Liver (tissue), 9 donors: Measurements from ENCODE around the gene SECTM1. TPM values are rescaled to one million over a fixed set of nuclear protein-coding genes. Genes with fewer than 3 reads are reported as not detected.

Experiments
- DNase-seq: peaks from one replicate; pipeline ENCODE4 v3.0.0-alpha.2; 2017; ENCODE audit warnings: low spot score
- H3K27ac ChIP-seq, 2 donors: one replicate each; pipeline ENCODE4 v1.7.0; 2013; ENCODE audit warnings: inconsistent platforms in 2 of 2, low read length in 2 of 2, control low read depth in 1 of 2, low read depth in 1 of 2, mild to moderate bottlenecking in 1 of 2
- H3K27me3 ChIP-seq, 4 donors: one replicate each; pipeline versions ENCODE4 v1.6.1 to v1.7.0; 2013; ENCODE audit warnings: low read length in 3 of 4, inconsistent platforms in 1 of 4, mild to moderate bottlenecking in 1 of 4, moderate library complexity in 1 of 4; ENCODE audit not compliant: control insufficient read depth in 4 of 4, insufficient read depth in 4 of 4
- H3K36me3 ChIP-seq, 4 donors: one replicate each; pipeline versions ENCODE4 v1.6.1 to v1.7.0; 2013; ENCODE audit warnings: low read length in 3 of 4, mild to moderate bottlenecking in 3 of 4, low read depth in 1 of 4, moderate library complexity in 1 of 4; ENCODE audit not compliant: control insufficient read depth in 4 of 4, insufficient read depth in 3 of 4
- H3K4me1 ChIP-seq, 4 donors: one replicate each; pipeline versions ENCODE4 v1.6.1 to v1.7.0; 2013; ENCODE audit warnings: low read length in 3 of 4, mild to moderate bottlenecking in 3 of 4, moderate library complexity in 1 of 4; ENCODE audit not compliant: control insufficient read depth in 4 of 4, insufficient read depth in 4 of 4
- H3K4me3 ChIP-seq, 3 donors: one replicate each; pipeline versions ENCODE4 v1.6.1 to v1.7.0; 2013; ENCODE audit warnings: low read length in 3 of 3, control low read depth in 1 of 3, low read depth in 1 of 3, mild to moderate bottlenecking in 1 of 3
- H3K9ac ChIP-seq, 2 donors: one replicate each; pipeline ENCODE4 v1.7.0; 2013; ENCODE audit warnings: low read length in 2 of 2, mild to moderate bottlenecking in 2 of 2, moderate library complexity in 2 of 2, control low read depth in 1 of 2, low read depth in 1 of 2
- H3K9me3 ChIP-seq, 4 donors: one replicate each; pipeline versions ENCODE4 v1.6.1 to v1.7.0; 2013; ENCODE audit warnings: low read length in 3 of 4; ENCODE audit not compliant: control insufficient read depth in 4 of 4
- FOXA1 ChIP-seq: IDR thresholded peaks from 2 replicates; pipeline ENCODE4 v1.6.1; 2016; ENCODE audit warnings: antibody characterized with exemption
- GABPA ChIP-seq, 2 donors: IDR thresholded peaks in 1 of 2; conservative IDR thresholded peaks in 1 of 2; 2 replicates each; pipeline ENCODE4 v1.6.1; 2016; ENCODE audit warnings: antibody characterized with exemption in 2 of 2, mild to moderate bottlenecking in 1 of 2, moderate library complexity in 1 of 2
- HNF4A ChIP-seq, 2 donors: conservative IDR thresholded peaks; 2 replicates each; pipeline ENCODE4 v1.6.1; 2016; ENCODE audit warnings: antibody characterized with exemption in 2 of 2, mild to moderate bottlenecking in 2 of 2
- HNF4G ChIP-seq: IDR thresholded peaks from 2 replicates; pipeline ENCODE4 v1.6.1; 2016; ENCODE audit warnings: antibody characterized with exemption
- JUND ChIP-seq, 2 donors: IDR thresholded peaks; 2 replicates each; pipeline ENCODE4 v1.6.1; 2016; ENCODE audit warnings: antibody characterized with exemption in 2 of 2
- NR2F2 ChIP-seq: IDR thresholded peaks from 2 replicates; pipeline ENCODE4 v1.6.1; 2016; ENCODE audit warnings: antibody characterized with exemption
- RAD21 ChIP-seq, 2 donors: IDR thresholded peaks; 2 replicates each; pipeline ENCODE4 v1.6.1; 2016; ENCODE audit warnings: antibody characterized with exemption in 2 of 2, mild to moderate bottlenecking in 2 of 2
- RXRA ChIP-seq, 2 donors: IDR thresholded peaks; 2 replicates each; pipeline ENCODE4 v1.6.1; 2017 to 2018; ENCODE audit warnings: antibody characterized with exemption in 2 of 2, mild to moderate bottlenecking in 1 of 2
- SP1 ChIP-seq: IDR thresholded peaks from 2 replicates; pipeline ENCODE4 v1.6.1; 2018; ENCODE audit warnings: antibody characterized with exemption, mild to moderate bottlenecking
- TAF1 ChIP-seq: conservative IDR thresholded peaks from 2 replicates; pipeline ENCODE4 v1.6.1; 2016; ENCODE audit warnings: antibody characterized with exemption, mild to moderate bottlenecking
- YY1 ChIP-seq: IDR thresholded peaks from 2 replicates; pipeline ENCODE4 v1.6.1; 2016; ENCODE audit warnings: antibody characterized with exemption, mild to moderate bottlenecking
- WGBS: extraction: QIAGEN DNeasy Blood & Tissue Kit; methylation state at CpG from one replicate; pipeline ENCODE4 v1.1.7; 2013; 5-methylcytosine and 5-hydroxymethylcytosine counted together
- polyA plus RNA-seq, 2 donors: library from polyadenylated mRNA; stranded (reverse) in 1 of 2; unstranded in 1 of 2; fragments of 200-250 nt in 1 of 2; fragments of >200 nt in 1 of 2; fragmentation: Nextera tagmentation in 1 of 2; extraction: Ambion mirVana in 1 of 2; gene quantifications; one replicate each; pipeline versions ENCODE4 v1.2.1 to v1.2.3, GENCODE V29; 2013 to 2015
- total RNA-seq, 2 donors: library from RNA; depleted of rRNA; stranded (reverse); fragments of >200 nt; gene quantifications; one replicate each; pipeline ENCODE4 v1.2.3, GENCODE V29; 2014
- TF ChIP-seq, protein P1 (sequence below): IDR thresholded peaks from 2 replicates; pipeline ENCODE4 v1.6.1; 2016; ENCODE audit warnings: antibody characterized with exemption, mild to moderate bottlenecking
- TF ChIP-seq, protein P2 (sequence below): IDR thresholded peaks from 2 replicates; pipeline ENCODE4 v1.6.1; 2016; ENCODE audit warnings: antibody characterized with exemption
- TF ChIP-seq, protein P3 (sequence below): fragments of 150-350 bp; IDR thresholded peaks from 2 replicates; pipeline ENCODE4 v1.5.1; 2017; ENCODE audit warnings: improper control_type of control experiment, low read depth, low read length; ENCODE audit not compliant: missing input control
- donor health status: healthy.
- donor health status: healthy.
- donor health status: healthy.
- donor health status: healthy.
- donor health status: healthy.

SECTM1 gene
- total and polyA plus RNA-seq, 4 donors: 1.3 to 14.2 (median 4.6) TPM

DNA sequence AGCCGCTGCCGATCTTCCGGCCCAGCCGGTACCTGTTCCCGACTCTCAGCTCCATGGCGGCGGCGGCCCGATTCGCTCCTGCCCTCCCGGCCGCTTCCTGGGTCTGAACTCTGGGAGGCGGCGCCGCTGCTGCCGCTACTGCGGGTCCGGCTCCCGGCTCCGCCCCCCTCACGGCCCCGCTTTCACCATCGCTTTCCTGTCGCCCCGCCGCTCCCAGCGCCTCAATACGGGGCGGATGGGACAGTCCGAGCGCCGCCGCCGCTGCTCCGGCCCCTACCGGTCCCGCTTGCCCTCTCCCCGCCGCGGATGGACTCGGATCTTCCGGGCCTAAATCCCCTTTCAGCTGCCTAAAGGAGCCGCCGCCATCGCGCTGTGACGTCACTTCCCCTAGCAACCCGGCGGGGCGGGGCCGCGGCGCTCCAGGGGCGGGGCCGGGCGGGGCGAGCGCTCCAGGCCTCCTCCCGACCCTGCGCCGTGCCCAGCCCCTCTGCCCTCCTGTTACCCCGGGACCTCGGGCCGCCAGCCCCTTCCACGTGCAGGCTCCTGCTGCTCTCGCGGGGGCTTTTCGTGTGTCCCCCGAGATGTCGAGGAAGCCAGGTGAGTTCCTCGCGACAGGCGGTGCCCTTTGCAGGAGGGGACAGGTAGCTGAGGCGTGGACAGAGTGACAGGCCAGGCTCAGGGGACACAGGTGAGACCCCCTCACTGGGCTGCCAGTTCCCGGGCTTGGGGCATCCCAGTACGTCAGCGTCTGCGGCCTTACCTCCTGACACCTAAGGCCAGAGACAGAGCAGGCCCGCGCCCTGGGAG lies 60.0 kb downstream of the SECTM1 start, which contains the start of gene CSNK1D:
TSS of gene CSNK1D (minus strand) at position 374 of the 807 bp plus-strand sequence. CDS start at position 55, 319 bp downstream.
- H3K4me1 ChIP-seq: peaks cover 13 to 49% (median 38%) of the 10 kb centered on the region in 4 donors
- DNase-seq: peak; percentile 96
- H3K9me3 ChIP-seq: no peaks in the 10 kb centered on the region
- H3K36me3 ChIP-seq: peaks cover 0 to 9% (median under 1%) of the 10 kb centered on the region in 4 donors
- peak; percentile 92 for TF ChIP-seq YY1
- no peak for TF ChIP-seq TAF1
- no peak for TF ChIP-seq HNF4A (conservative IDR thresholded peaks at IDR 0.05)
- TF ChIP-seq SP1: peak; percentile 36
- peak in 1 of 2 donors; percentile 66 for TF ChIP-seq GABPA (IDR thresholded peaks at IDR 0.05 in 1 of 2, conservative IDR thresholded peaks at IDR 0.05 in 1 of 2)
- whole genome bisulfite sequencing: 5% methylated on average over 80 of the region's 80 CpGs
- no peaks in the 10 kb centered on the region for H3K27me3 ChIP-seq
- peak within 1 kb of the TSS; percentile 79 to 88 for H3K27ac ChIP-seq
- H3K4me3 ChIP-seq: peak within 1 kb of the TSS; percentile 57 to 93 (median 68)
- peak within 1 kb of the TSS; percentile 34 to 74 for H3K9ac ChIP-seq

DNA sequence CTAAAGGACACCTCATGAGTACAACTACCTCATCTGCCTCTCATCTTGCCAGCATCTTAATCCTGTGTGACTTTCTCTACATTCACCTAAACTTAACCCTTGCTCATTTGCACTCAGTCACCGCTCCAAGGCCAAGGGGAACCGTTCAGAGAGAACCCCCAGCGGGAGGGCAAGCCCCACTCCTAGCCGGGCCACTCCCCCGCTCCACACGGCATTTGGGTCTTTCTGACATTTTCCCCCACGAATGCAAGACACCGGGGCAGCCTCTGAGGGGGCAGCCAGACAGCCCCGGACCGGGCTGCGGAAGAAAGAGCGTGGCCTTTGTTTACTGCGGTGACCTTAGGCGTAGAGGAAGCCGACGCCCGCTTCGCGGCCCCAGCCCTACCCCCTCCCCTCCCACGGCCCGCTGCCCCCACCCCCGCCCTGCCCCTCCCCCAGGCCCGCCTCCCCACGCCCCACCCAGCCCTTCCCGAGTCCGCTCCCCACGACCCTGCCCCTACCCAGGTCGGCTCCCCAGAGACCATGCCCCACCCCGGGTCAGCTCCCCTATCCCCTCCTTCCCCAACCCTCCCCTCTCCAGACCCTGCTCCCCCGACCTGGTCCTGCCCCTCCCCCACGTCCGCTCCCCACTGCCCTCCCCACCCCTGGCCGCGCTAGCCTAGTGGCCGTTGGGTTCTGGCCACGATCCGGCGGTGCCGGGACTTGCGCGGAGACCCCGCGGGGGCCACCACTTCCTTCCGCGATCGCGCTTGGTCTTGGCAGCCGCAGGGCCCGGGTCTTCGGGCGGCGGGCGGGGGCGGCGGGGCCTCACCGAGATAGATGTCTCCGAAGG lies 60.9 kb downstream of the SECTM1 start:
- no peaks in the 10 kb centered on the region for H3K9me3 ChIP-seq
- H3K27ac ChIP-seq: peak overlapping the region; percentile 79 to 88
- H3K9ac ChIP-seq: peak overlapping the region; percentile 34 to 74
- H3K4me1 ChIP-seq: peaks cover 18 to 57% (median 46%) of the 10 kb centered on the region in 4 donors
- H3K4me3 ChIP-seq: peak overlapping the region; percentile 30 to 93 (median 68)
- no peak for TF ChIP-seq HNF4G
- TF ChIP-seq, protein P1, sequence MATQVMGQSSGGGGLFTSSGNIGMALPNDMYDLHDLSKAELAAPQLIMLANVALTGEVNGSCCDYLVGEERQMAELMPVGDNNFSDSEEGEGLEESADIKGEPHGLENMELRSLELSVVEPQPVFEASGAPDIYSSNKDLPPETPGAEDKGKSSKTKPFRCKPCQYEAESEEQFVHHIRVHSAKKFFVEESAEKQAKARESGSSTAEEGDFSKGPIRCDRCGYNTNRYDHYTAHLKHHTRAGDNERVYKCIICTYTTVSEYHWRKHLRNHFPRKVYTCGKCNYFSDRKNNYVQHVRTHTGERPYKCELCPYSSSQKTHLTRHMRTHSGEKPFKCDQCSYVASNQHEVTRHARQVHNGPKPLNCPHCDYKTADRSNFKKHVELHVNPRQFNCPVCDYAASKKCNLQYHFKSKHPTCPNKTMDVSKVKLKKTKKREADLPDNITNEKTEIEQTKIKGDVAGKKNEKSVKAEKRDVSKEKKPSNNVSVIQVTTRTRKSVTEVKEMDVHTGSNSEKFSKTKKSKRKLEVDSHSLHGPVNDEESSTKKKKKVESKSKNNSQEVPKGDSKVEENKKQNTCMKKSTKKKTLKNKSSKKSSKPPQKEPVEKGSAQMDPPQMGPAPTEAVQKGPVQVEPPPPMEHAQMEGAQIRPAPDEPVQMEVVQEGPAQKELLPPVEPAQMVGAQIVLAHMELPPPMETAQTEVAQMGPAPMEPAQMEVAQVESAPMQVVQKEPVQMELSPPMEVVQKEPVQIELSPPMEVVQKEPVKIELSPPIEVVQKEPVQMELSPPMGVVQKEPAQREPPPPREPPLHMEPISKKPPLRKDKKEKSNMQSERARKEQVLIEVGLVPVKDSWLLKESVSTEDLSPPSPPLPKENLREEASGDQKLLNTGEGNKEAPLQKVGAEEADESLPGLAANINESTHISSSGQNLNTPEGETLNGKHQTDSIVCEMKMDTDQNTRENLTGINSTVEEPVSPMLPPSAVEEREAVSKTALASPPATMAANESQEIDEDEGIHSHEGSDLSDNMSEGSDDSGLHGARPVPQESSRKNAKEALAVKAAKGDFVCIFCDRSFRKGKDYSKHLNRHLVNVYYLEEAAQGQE: no peak
- no peak for TF ChIP-seq GABPA (IDR thresholded peaks at IDR 0.05 in 1 of 2, conservative IDR thresholded peaks at IDR 0.05 in 1 of 2)
- TF ChIP-seq JUND (IDR thresholded peaks at IDR 0.05): no peak
- TF ChIP-seq, protein P2, sequence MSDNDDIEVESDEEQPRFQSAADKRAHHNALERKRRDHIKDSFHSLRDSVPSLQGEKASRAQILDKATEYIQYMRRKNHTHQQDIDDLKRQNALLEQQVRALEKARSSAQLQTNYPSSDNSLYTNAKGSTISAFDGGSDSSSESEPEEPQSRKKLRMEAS: no peak
- TF ChIP-seq RAD21 (IDR thresholded peaks at IDR 0.05): no peak
- no peak for TF ChIP-seq FOXA1
- no peak for TF ChIP-seq RXRA (IDR thresholded peaks at IDR 0.05)
- TF ChIP-seq SP1: no peak
- TF ChIP-seq TAF1: no peak
- TF ChIP-seq, protein P3, sequence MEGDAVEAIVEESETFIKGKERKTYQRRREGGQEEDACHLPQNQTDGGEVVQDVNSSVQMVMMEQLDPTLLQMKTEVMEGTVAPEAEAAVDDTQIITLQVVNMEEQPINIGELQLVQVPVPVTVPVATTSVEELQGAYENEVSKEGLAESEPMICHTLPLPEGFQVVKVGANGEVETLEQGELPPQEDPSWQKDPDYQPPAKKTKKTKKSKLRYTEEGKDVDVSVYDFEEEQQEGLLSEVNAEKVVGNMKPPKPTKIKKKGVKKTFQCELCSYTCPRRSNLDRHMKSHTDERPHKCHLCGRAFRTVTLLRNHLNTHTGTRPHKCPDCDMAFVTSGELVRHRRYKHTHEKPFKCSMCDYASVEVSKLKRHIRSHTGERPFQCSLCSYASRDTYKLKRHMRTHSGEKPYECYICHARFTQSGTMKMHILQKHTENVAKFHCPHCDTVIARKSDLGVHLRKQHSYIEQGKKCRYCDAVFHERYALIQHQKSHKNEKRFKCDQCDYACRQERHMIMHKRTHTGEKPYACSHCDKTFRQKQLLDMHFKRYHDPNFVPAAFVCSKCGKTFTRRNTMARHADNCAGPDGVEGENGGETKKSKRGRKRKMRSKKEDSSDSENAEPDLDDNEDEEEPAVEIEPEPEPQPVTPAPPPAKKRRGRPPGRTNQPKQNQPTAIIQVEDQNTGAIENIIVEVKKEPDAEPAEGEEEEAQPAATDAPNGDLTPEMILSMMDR: no peak
- TF ChIP-seq HNF4A (conservative IDR thresholded peaks at IDR 0.05): no peak
- TF ChIP-seq NR2F2: no peak
- peaks cover 0 to 9% (median under 1%) of the 10 kb centered on the region in 4 donors for H3K36me3 ChIP-seq
- 2% methylated on average over 57 of the region's 57 CpGs for WGBS
- no peaks in the 10 kb centered on the region for H3K27me3 ChIP-seq
- peak; percentile 60 for DNase-seq
